H1 (cell line): ENCODE measurements around the gene MID1. TPM values are rescaled to one million over a fixed set of nuclear protein-coding genes. Genes with fewer than 3 reads are reported as not detected.

ENCODE experiments used
- CTBP2 ChIP-seq: IDR thresholded peaks from 2 replicates; pipeline ENCODE4 v1.7.0; 2011; ENCODE audit warnings: borderline replicate concordance, mild to moderate bottlenecking, moderate library complexity, mixed read lengths, low read length; ENCODE audit not compliant: insufficient read depth, insufficient read length
- polyA plus RNA-seq, 7 experiments: library from polyadenylated mRNA; depleted of rRNA in 3 of 7; stranded (reverse) in 5 of 7; unstranded in 2 of 7; fragments of >200 nt in 5 of 7; fragments of 200-250 nt in 2 of 7; gene quantifications; 1 replicate in 5 of 7; 2 replicates in 1 of 7; 4 replicates in 1 of 7; pipeline versions ENCODE4 v1.2.1 to v1.2.3, GENCODE V29; 2011 to 2013; ENCODE audit warnings: missing spikeins in 2 of 7, mixed read lengths in 2 of 7
- total RNA-seq: library from RNA; stranded (reverse); fragmentation: NEBNext Ultra II Directional; extraction: Animal tissue kit (Norgen Biotek cat#: 25700); gene quantifications from 2 replicates; pipeline ENCODE4 v1.2.1, GENCODE V29; 2021
- TF ChIP-seq, protein P1 (sequence below): fragments of 300-600 bp; sonication (generic); IDR thresholded peaks from 2 replicates; pipeline ENCODE4 v1.7.1; 2012; ENCODE audit warnings: low read length, moderate library complexity, mild to moderate bottlenecking, inconsistent platforms; ENCODE audit not compliant: insufficient replicate concordance

Gene MID1
- total and polyA plus RNA-seq, 2 of the 8 experiments (the other 6 are each of a cell fraction or from before 2014, with no cell fraction given), result 12.9 to 54.3 TPM

DNA sequence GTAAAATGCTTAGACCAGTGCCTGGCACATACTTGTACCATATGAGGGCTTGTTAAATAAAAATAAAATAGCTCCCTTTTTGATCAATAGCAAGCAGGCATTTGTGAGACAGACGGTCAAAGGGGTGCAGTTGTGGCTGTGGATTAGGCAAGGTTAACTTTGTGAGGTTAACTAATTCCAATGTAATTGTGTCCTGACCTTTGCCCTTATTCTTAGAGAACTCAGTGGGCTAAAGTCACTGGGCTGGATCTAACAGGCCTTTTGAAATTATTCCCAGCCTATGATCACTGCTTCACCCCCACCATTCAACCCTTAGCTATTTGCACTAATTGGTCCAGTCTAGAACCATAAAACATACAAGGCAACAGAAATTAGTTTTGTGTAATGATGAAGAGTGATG is 166.4 kb downstream of the MID1 start (continued):
- TF ChIP-seq, protein P1, sequence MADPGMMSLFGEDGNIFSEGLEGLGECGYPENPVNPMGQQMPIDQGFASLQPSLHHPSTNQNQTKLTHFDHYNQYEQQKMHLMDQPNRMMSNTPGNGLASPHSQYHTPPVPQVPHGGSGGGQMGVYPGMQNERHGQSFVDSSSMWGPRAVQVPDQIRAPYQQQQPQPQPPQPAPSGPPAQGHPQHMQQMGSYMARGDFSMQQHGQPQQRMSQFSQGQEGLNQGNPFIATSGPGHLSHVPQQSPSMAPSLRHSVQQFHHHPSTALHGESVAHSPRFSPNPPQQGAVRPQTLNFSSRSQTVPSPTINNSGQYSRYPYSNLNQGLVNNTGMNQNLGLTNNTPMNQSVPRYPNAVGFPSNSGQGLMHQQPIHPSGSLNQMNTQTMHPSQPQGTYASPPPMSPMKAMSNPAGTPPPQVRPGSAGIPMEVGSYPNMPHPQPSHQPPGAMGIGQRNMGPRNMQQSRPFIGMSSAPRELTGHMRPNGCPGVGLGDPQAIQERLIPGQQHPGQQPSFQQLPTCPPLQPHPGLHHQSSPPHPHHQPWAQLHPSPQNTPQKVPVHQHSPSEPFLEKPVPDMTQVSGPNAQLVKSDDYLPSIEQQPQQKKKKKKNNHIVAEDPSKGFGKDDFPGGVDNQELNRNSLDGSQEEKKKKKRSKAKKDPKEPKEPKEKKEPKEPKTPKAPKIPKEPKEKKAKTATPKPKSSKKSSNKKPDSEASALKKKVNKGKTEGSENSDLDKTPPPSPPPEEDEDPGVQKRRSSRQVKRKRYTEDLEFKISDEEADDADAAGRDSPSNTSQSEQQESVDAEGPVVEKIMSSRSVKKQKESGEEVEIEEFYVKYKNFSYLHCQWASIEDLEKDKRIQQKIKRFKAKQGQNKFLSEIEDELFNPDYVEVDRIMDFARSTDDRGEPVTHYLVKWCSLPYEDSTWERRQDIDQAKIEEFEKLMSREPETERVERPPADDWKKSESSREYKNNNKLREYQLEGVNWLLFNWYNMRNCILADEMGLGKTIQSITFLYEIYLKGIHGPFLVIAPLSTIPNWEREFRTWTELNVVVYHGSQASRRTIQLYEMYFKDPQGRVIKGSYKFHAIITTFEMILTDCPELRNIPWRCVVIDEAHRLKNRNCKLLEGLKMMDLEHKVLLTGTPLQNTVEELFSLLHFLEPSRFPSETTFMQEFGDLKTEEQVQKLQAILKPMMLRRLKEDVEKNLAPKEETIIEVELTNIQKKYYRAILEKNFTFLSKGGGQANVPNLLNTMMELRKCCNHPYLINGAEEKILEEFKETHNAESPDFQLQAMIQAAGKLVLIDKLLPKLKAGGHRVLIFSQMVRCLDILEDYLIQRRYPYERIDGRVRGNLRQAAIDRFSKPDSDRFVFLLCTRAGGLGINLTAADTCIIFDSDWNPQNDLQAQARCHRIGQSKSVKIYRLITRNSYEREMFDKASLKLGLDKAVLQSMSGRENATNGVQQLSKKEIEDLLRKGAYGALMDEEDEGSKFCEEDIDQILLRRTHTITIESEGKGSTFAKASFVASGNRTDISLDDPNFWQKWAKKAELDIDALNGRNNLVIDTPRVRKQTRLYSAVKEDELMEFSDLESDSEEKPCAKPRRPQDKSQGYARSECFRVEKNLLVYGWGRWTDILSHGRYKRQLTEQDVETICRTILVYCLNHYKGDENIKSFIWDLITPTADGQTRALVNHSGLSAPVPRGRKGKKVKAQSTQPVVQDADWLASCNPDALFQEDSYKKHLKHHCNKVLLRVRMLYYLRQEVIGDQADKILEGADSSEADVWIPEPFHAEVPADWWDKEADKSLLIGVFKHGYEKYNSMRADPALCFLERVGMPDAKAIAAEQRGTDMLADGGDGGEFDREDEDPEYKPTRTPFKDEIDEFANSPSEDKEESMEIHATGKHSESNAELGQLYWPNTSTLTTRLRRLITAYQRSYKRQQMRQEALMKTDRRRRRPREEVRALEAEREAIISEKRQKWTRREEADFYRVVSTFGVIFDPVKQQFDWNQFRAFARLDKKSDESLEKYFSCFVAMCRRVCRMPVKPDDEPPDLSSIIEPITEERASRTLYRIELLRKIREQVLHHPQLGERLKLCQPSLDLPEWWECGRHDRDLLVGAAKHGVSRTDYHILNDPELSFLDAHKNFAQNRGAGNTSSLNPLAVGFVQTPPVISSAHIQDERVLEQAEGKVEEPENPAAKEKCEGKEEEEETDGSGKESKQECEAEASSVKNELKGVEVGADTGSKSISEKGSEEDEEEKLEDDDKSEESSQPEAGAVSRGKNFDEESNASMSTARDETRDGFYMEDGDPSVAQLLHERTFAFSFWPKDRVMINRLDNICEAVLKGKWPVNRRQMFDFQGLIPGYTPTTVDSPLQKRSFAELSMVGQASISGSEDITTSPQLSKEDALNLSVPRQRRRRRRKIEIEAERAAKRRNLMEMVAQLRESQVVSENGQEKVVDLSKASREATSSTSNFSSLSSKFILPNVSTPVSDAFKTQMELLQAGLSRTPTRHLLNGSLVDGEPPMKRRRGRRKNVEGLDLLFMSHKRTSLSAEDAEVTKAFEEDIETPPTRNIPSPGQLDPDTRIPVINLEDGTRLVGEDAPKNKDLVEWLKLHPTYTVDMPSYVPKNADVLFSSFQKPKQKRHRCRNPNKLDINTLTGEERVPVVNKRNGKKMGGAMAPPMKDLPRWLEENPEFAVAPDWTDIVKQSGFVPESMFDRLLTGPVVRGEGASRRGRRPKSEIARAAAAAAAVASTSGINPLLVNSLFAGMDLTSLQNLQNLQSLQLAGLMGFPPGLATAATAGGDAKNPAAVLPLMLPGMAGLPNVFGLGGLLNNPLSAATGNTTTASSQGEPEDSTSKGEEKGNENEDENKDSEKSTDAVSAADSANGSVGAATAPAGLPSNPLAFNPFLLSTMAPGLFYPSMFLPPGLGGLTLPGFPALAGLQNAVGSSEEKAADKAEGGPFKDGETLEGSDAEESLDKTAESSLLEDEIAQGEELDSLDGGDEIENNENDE, result no peak
- TF ChIP-seq CTBP2, result no peak
- TF ChIP-seq, all 59 proteins: peak for 0
